SK-N-MC (cell line): ENCODE data around the gene BMPR2.

Experiments
- EZH2 ChIP-seq: fragments of 200-600 bp; sonication (generic); IDR thresholded peaks from one replicate; pipeline ENCODE4 v1.6.1; 2017; ENCODE audit warnings: antibody characterized with exemption
- POLR2AphosphoS5 ChIP-seq: IDR thresholded peaks from 2 replicates; pipeline ENCODE4 v1.6.1; 2012; ENCODE audit warnings: mild to moderate bottlenecking, low read depth, low read length, borderline replicate concordance

- TF ChIP-seq EZH2 (no peak), POLR2AphosphoS5 (no peak)
These were observed 84.0 kb downstream of the BMPR2 start for GRCh38 chr2:202460119-202460518.
